Measurements from ENCODE around the gene USP47.

The USP47 gene

DNA sequence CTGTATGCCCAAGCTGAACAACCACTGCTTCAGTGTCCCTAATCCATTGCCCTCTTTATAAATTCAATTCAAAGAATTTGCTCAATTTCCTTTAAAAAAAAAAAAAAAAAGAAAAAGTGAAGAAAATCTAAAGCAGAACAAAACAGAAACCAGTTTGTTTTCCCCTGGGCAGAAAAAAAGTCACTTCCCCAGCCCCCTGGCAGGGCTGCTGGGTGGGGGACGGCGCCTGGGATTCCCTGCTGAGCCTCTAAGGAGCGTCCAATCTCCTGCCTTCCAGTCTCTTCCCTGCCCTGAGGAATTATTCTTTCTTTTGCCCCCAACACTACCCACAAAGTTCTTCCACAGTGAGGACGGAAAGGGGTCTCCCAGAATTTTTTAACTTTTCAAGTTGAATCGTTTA is 142.8 kb downstream of the USP47 start:
- no peaks in the 10 kb centered on the region for H3K9me3 ChIP-seq (ENCODE audit: control insufficient read depth, insufficient read depth, low read depth, low read length)
- no peak overlapping the region for H3K4me3 ChIP-seq (ENCODE audit: low read depth, low read length)
- POLR2A ChIA-PET, result no interaction called here
- CTCF ChIA-PET, result interaction anchor here (1.1 to 1.8 kb wide), 2 partner anchors 18 to 21 kb away, joined by 3 to 4 read pairs; no protein-coding TSS in a partner anchor
- no peak overlapping the region for H3K27ac ChIP-seq (ENCODE audit: extremely low read depth, low read depth, low read length)
- H3K36me3 ChIP-seq (ENCODE audit: control insufficient read depth in 2 of 2, insufficient read depth in 1 of 2, low read length in 2 of 2), result no peaks in the 10 kb centered on the region
- TF ChIP-seq ZIC2 (tag by site-specific recombination; IDR thresholded peaks at IDR 0.05) (0 out of 2 replicates have a peak, but pooled peaks have one; percentile 13), ZNF585B (tag by site-specific recombination; IDR thresholded peaks at IDR 0.05) (no peak)
- no peaks in the 10 kb centered on the region for H3K4me1 ChIP-seq (ENCODE audit: control insufficient read depth, insufficient read depth, low read length)

DNA sequence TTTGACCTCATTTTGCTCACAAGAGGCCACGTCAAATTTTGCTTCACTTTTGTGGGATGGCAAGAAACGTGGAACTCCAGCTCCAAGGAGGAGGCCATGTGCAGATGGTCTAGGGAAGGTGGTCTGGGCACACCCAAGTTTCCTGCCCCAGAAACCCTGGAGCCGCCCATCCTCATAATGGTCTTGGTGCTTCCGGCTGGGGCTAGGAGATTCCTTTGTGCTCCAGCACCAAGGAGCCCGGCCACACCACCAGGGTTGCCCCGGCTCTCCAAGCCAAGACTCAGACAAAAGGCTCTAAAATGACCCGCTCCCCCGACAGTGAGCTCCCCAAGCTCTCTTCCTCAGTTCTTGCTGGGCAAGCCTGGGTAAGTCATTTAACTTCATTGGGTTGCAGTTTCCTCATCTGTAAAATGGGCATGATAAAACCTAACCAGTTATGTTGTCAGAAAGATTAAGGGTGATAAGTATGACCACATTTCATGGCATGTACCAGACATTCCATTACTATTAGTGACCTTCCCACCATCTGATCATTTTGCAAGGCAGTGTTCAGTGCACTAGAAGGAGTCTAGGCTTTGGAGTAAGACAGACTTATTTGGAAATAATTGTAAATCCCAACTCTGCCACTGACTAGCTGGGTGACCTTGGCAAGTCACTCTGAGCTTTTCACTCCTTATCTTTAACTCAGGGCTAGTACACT is 143.4 kb downstream of the USP47 start:
- Histone ChIP-seq H3K4me1 (ENCODE audit: control insufficient read depth, insufficient read depth, low read length) (no peaks in the 10 kb centered on the region), H3K27ac (ENCODE audit: extremely low read depth, low read depth, low read length) (no peak overlapping the region), H3K9me3 (ENCODE audit: control insufficient read depth, insufficient read depth, low read depth, low read length) (no peaks in the 10 kb centered on the region), H3K36me3 (ENCODE audit: control insufficient read depth in 2 of 2, insufficient read depth in 1 of 2, low read length in 2 of 2) (no peaks in the 10 kb centered on the region), H3K4me3 (ENCODE audit: low read depth, low read length) (no peak overlapping the region)
- POLR2A ChIA-PET, result no interaction called here
- CTCF ChIA-PET, result interaction anchor here (0.7 to 3.1 kb wide), 2 partner anchors 18 to 707 kb away, joined by 3 to 13 read pairs; no protein-coding TSS in a partner anchor
- TF ChIP-seq ZIC2 (tag by site-specific recombination; IDR thresholded peaks at IDR 0.05), result 0 out of 2 replicates have a peak, but pooled peaks have one; percentile 2
- TF ChIP-seq ZNF768 (tag by site-specific recombination; IDR thresholded peaks at IDR 0.05), result no peak

DNA sequence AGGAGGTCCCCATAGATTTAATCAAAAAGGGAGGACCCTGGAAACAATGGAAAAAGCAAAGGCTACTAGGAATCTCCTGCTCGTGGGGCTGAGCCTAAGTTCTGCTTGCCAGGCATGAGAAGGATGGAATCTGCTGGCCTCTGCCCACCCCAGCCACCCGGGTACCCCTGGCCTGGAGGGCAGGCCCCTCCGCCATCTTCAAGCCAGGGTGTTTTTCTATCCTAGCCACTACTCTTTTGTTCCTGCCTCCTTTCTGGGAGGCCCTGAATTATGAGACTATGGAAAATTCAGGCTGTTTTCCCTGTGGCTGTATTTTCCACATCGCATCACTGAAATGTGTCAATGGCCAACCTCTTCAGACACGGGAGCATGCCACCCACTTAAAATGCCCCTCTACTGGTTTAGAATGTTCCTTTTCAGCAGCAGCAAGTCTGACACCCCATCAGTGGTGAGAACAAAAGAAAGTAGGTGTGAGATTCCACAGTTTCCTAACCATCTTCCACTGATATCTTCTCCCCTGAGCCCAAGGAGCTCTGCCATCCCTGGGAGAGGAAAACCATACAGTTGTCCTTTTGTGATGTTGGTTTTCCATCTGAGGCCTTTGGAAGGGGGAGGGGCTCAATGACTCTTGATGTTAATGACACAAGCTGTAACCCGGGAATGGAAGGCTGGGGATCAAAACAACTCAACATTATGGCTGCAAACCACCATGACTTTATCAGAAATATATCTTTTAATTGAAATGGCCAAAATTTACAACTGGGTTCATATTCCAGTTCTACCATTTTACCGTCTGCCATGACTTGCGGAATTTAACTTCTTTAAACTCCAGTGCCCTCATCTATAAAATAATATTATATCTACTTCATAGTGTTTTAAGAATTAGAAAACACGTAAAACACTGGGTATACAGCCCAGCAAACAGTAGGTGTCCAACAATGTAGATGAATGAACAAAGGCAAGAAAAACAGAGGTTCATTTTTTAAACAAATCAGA is 144.5 kb downstream of the USP47 start:
- no peak overlapping the region for H3K4me3 ChIP-seq (ENCODE audit: low read depth, low read length)
- no peak overlapping the region for H3K27ac ChIP-seq (ENCODE audit: extremely low read depth, low read depth, low read length)
- H3K9me3 ChIP-seq (ENCODE audit: control insufficient read depth, insufficient read depth, low read depth, low read length), result no peaks in the 10 kb centered on the region
- ChIA-PET CTCF (interaction anchor here (0.6 to 3.1 kb wide), 4 partner anchors 13 to 706 kb away, joined by 3 to 13 read pairs (median 4); no protein-coding TSS in a partner anchor), POLR2A (no interaction called here)
- no peaks in the 10 kb centered on the region for H3K36me3 ChIP-seq (ENCODE audit: control insufficient read depth in 2 of 2, insufficient read depth in 1 of 2, low read length in 2 of 2)
- TF ChIP-seq, protein P1, sequence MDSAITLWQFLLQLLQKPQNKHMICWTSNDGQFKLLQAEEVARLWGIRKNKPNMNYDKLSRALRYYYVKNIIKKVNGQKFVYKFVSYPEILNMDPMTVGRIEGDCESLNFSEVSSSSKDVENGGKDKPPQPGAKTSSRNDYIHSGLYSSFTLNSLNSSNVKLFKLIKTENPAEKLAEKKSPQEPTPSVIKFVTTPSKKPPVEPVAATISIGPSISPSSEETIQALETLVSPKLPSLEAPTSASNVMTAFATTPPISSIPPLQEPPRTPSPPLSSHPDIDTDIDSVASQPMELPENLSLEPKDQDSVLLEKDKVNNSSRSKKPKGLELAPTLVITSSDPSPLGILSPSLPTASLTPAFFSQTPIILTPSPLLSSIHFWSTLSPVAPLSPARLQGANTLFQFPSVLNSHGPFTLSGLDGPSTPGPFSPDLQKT (IDR thresholded peaks at IDR 0.05; ENCODE audit: borderline replicate concordance, low read depth, low read length), result no peak
- TF ChIP-seq ZNF624 (tag by site-specific recombination; IDR thresholded peaks at IDR 0.05), result no peak
- TF ChIP-seq, protein P2, sequence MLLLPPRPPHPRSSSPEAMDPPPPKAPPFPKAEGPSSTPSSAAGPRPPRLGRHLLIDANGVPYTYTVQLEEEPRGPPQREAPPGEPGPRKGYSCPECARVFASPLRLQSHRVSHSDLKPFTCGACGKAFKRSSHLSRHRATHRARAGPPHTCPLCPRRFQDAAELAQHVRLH (tag by site-specific recombination; IDR thresholded peaks at IDR 0.05), result no peak
- TF ChIP-seq, protein P3, sequence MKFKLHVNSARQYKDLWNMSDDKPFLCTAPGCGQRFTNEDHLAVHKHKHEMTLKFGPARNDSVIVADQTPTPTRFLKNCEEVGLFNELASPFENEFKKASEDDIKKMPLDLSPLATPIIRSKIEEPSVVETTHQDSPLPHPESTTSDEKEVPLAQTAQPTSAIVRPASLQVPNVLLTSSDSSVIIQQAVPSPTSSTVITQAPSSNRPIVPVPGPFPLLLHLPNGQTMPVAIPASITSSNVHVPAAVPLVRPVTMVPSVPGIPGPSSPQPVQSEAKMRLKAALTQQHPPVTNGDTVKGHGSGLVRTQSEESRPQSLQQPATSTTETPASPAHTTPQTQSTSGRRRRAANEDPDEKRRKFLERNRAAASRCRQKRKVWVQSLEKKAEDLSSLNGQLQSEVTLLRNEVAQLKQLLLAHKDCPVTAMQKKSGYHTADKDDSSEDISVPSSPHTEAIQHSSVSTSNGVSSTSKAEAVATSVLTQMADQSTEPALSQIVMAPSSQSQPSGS (tag by site-specific recombination; IDR thresholded peaks at IDR 0.05; ENCODE audit: low read depth), result no peak
- no peak for TF ChIP-seq MZF1 (tag by site-specific recombination; IDR thresholded peaks at IDR 0.05; ENCODE audit: borderline replicate concordance)
- no peak for TF ChIP-seq RBAK (tag by site-specific recombination; IDR thresholded peaks at IDR 0.05)
- TF ChIP-seq ZFP3 (tag by site-specific recombination; IDR thresholded peaks at IDR 0.05; ENCODE audit: low read depth), result no peak
- no peak for TF ChIP-seq ZNF501 (tag by site-specific recombination; IDR thresholded peaks at IDR 0.05)
- TF ChIP-seq ZNF747 (tag by site-specific recombination; IDR thresholded peaks at IDR 0.05), result no peak
- TF ChIP-seq, protein P4, sequence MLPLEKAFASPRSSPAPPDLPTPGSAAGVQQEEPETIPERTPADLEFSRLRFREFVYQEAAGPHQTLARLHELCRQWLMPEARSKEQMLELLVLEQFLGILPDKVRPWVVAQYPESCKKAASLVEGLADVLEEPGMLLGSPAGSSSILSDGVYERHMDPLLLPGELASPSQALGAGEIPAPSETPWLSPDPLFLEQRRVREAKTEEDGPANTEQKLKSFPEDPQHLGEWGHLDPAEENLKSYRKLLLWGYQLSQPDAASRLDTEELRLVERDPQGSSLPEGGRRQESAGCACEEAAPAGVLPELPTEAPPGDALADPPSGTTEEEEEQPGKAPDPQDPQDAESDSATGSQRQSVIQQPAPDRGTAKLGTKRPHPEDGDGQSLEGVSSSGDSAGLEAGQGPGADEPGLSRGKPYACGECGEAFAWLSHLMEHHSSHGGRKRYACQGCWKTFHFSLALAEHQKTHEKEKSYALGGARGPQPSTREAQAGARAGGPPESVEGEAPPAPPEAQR (tag by site-specific recombination; IDR thresholded peaks at IDR 0.05), result no peak
- no peak for TF ChIP-seq ZNF549 (tag by site-specific recombination; IDR thresholded peaks at IDR 0.05)
- TF ChIP-seq, protein P5, sequence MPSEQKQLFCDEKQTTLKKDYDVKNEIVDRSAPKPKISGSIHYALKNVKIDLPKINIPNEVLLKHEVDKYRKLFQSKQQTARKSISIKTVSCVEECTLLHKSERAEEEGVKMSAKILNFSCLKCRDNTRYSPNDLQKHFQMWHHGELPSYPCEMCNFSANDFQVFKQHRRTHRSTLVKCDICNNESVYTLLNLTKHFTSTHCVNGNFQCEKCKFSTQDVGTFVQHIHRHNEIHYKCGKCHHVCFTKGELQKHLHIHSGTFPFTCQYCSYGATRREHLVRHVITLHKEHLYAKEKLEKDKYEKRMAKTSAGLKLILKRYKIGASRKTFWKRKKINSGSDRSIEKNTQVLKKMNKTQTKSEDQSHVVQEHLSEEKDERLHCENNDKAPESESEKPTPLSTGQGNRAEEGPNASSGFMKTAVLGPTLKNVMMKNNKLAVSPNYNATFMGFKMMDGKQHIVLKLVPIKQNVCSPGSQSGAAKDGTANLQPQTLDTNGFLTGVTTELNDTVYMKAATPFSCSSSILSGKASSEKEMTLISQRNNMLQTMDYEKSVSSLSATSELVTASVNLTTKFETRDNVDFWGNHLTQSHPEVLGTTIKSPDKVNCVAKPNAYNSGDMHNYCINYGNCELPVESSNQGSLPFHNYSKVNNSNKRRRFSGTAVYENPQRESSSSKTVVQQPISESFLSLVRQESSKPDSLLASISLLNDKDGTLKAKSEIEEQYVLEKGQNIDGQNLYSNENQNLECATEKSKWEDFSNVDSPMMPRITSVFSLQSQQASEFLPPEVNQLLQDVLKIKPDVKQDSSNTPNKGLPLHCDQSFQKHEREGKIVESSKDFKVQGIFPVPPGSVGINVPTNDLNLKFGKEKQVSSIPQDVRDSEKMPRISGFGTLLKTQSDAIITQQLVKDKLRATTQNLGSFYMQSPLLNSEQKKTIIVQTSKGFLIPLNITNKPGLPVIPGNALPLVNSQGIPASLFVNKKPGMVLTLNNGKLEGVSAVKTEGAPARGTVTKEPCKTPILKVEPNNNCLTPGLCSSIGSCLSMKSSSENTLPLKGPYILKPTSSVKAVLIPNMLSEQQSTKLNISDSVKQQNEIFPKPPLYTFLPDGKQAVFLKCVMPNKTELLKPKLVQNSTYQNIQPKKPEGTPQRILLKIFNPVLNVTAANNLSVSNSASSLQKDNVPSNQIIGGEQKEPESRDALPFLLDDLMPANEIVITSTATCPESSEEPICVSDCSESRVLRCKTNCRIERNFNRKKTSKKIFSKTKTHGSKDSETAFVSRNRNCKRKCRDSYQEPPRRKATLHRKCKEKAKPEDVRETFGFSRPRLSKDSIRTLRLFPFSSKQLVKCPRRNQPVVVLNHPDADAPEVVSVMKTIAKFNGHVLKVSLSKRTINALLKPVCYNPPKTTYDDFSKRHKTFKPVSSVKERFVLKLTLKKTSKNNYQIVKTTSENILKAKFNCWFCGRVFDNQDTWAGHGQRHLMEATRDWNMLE (tag by site-specific recombination; conservative IDR thresholded peaks at IDR 0.05; ENCODE audit: low read depth), result no peak
- TF ChIP-seq SP7 (tag by site-specific recombination; IDR thresholded peaks at IDR 0.05), result no peak
- no peak for TF ChIP-seq ZBTB21 (tag by site-specific recombination; IDR thresholded peaks at IDR 0.05)
- TF ChIP-seq GLIS2 (tag by site-specific recombination; IDR thresholded peaks at IDR 0.05), result no peak
- H3K4me1 ChIP-seq (ENCODE audit: control insufficient read depth, insufficient read depth, low read length), result no peaks in the 10 kb centered on the region

Measured in HEK293 (cell line).